NCI-H1105 treated with DMSO at 0.1 percent for 48 hours (cell line): ENCODE measurements around the gene CCDC85C.

Experiments used
- DNase-seq: peaks from one replicate; lab custom pipeline; 2025; lab: John Stamatoyannopoulos, UW

Gene CCDC85C

GRCh38 chr14:99589651-99590530, 14.1 kb downstream of the CCDC85C start:
- DNase-seq: no peak

- DNase-seq: no peak
These were observed 15.0 kb downstream of the CCDC85C start for GRCh38 chr14:99589031-99589441.

GRCh38 chr14:99587460-99588278, 16.3 kb downstream of the CCDC85C start:
- no peak for DNase-seq

GRCh38 chr14:99586761-99587459, 17.1 kb downstream of the CCDC85C start:
- no peak for DNase-seq

- DNase-seq: no peak
These were observed 17.8 kb downstream of the CCDC85C start for GRCh38 chr14:99586054-99586760.

GRCh38 chr14:99584823-99585222, 19.2 kb downstream of the CCDC85C start:
- DNase-seq: no peak

GRCh38 chr14:99581938-99582337, 22.1 kb downstream of the CCDC85C start:
- no peak for DNase-seq

GRCh38 chr14:99581374-99581773, 22.6 kb downstream of the CCDC85C start:
- no peak for DNase-seq

GRCh38 chr14:99579903-99580571, 24.0 kb downstream of the CCDC85C start:
- DNase-seq: no peak

GRCh38 chr14:99579120-99579836, 24.7 kb downstream of the CCDC85C start:
- no peak for DNase-seq

GRCh38 chr14:99578541-99579101, 25.4 kb downstream of the CCDC85C start:
- no peak for DNase-seq

GRCh38 chr14:99576761-99577705, 27.0 kb downstream of the CCDC85C start:
- DNase-seq: no peak

GRCh38 chr14:99576304-99576703, 27.7 kb downstream of the CCDC85C start:
- DNase-seq: no peak

GRCh38 chr14:99575043-99576023, 28.7 kb downstream of the CCDC85C start:
- no peak for DNase-seq

- no peak for DNase-seq
These were observed 29.7 kb downstream of the CCDC85C start for GRCh38 chr14:99574099-99574880.

GRCh38 chr14:99573436-99574098, 30.4 kb downstream of the CCDC85C start:
- no peak for DNase-seq

- DNase-seq: no peak
These were observed 31.0 kb downstream of the CCDC85C start for GRCh38 chr14:99573000-99573330.
